Naive thymus-derived CD4-positive, alpha-beta T cell (primary cell): ENCODE measurements around the gene GEMIN4. TPM values are rescaled to one million over a fixed set of nuclear protein-coding genes. Genes with fewer than 3 reads are reported as not detected.

Source experiments
- ATAC-seq: fragments of 150-1000 bp; cut with Tn5 transposase; 2 replicates; pipeline ENCODE4 v1.10.0; 2021; ENCODE audit warnings: mild to moderate bottlenecking, moderate library complexity
- CTCF ChIA-PET: fragments of 350-600 bp; sonication (Branson Sonifier 250); formaldehyde crosslinking; loops from one replicate; lab custom pipeline; 2021; ENCODE audit warnings: antibody characterized with exemption; lab: Charles Lee
- POLR2A ChIA-PET: fragments of 350-600 bp; sonication (Branson Sonifier 250); formaldehyde crosslinking; loops from one replicate; lab custom pipeline; 2021; ENCODE audit warnings: antibody characterized with exemption, inconsistent platforms; lab: Charles Lee
- DNase-seq, 9 donors: peaks; one replicate each; pipeline versions ENCODE4 v3.0.0 to v3.0.0-alpha.2; 2020 to 2022; ENCODE audit warnings: mixed read lengths in 1 of 9
- H3K27ac ChIP-seq: one replicate; pipeline ENCODE4 v1.7.0; 2013; ENCODE audit warnings: mild to moderate bottlenecking, low read depth, low read length, moderate library complexity
- H3K27me3 ChIP-seq, 2 donors: one replicate each; pipeline ENCODE4 v1.7.0; 2013; ENCODE audit warnings: low read length in 2 of 2, mild to moderate bottlenecking in 2 of 2, moderate library complexity in 2 of 2; ENCODE audit not compliant: control insufficient read depth in 2 of 2, insufficient read depth in 2 of 2
- H3K36me3 ChIP-seq, 3 experiments: 1 replicate in 2 of 3; 2 replicates in 1 of 3; pipeline ENCODE4 v1.7.0; 2013; ENCODE audit warnings: low read length in 3 of 3, mild to moderate bottlenecking in 3 of 3, moderate library complexity in 1 of 3; ENCODE audit not compliant: insufficient read depth in 3 of 3, control insufficient read depth in 2 of 3
- H3K4me1 ChIP-seq, 2 donors: one replicate each; pipeline ENCODE4 v1.7.0; 2013; ENCODE audit warnings: low read length in 2 of 2, mild to moderate bottlenecking in 2 of 2, moderate library complexity in 1 of 2; ENCODE audit not compliant: control insufficient read depth in 2 of 2, insufficient read depth in 2 of 2
- H3K4me3 ChIP-seq: 2 replicates; pipeline ENCODE4 v1.7.0; 2013; ENCODE audit warnings: mild to moderate bottlenecking, low read length
- H3K9me3 ChIP-seq, 3 experiments: 1 replicate in 2 of 3; 2 replicates in 1 of 3; pipeline ENCODE4 v1.7.0; 2013; ENCODE audit warnings: low read length in 3 of 3; ENCODE audit not compliant: control insufficient read depth in 2 of 3
- H3K27ac Mint-ChIP-seq, 9 donors: one replicate each; pipeline ENCODE4 v1.8.0; 2020 to 2022; ENCODE audit warnings: mixed read lengths in 9 of 9, mild to moderate bottlenecking in 8 of 9, moderate library complexity in 5 of 9, inconsistent platforms in 2 of 9
- H3K27me3 Mint-ChIP-seq, 5 donors: one replicate each; pipeline ENCODE4 v1.8.0; 2021 to 2022; ENCODE audit warnings: mixed read lengths in 5 of 5, mild to moderate bottlenecking in 1 of 5
- H3K36me3 Mint-ChIP-seq, 5 donors: one replicate each; pipeline ENCODE4 v1.8.0; 2020 to 2022; ENCODE audit warnings: mixed read lengths in 5 of 5, mild to moderate bottlenecking in 3 of 5, inconsistent platforms in 1 of 5
- H3K4me1 Mint-ChIP-seq, 7 donors: one replicate each; pipeline ENCODE4 v1.8.0; 2020 to 2022; ENCODE audit warnings: mixed read lengths in 7 of 7, mild to moderate bottlenecking in 3 of 7, inconsistent platforms in 1 of 7
- H3K4me3 Mint-ChIP-seq, 10 donors: one replicate each; pipeline ENCODE4 v1.8.0; 2020 to 2022; ENCODE audit warnings: mild to moderate bottlenecking in 10 of 10, mixed read lengths in 10 of 10, moderate library complexity in 6 of 10, inconsistent platforms in 2 of 10
- H3K9me3 Mint-ChIP-seq, 11 donors: one replicate each; pipeline ENCODE4 v1.8.0; 2020 to 2022; ENCODE audit warnings: mixed read lengths in 11 of 11, mild to moderate bottlenecking in 4 of 11, inconsistent platforms in 1 of 11, moderate library complexity in 1 of 11
- intact Hi-C, 2 donors: fragments of 100-400 bp; cut with micrococcal nuclease; formaldehyde crosslinking; loops; one replicate each; pipeline ENCODE4 v1.15.1; 2023
- polyA plus RNA-seq, 2 donors: library from polyadenylated mRNA; unstranded; fragments of 300-500 nt; fragmentation: Illumina TruSeq; gene quantifications; one replicate each; pipeline ENCODE4 v1.2.3, GENCODE V29; 2021
- total RNA-seq, 6 experiments: library from RNA in 5 of 6; stranded (reverse) in 5 of 6; gene quantifications; 1 replicate in 5 of 6; 2 replicates in 1 of 6; pipeline ENCODE4 v1.2.3 and lab custom pipeline; 2021 to 2026

GEMIN4 gene
- total and polyA plus RNA-seq, 7 experiments from 2014 or later = 15.5 to 49.3 (median 28.9) TPM

- Mint-ChIP-seq H3K27me3 (no peaks in the 10 kb centered on the region), H3K4me3 (no peak overlapping the region), H3K36me3 (peaks cover 10 to 33% (median 22%) of the 10 kb centered on the region in 5 donors), H3K4me1 (peaks cover 0 to 4% (median 2%) of the 10 kb centered on the region in 7 donors), H3K9me3 (peaks cover 0 to 2% (median 0%) of the 10 kb centered on the region in 11 donors), H3K27ac (no peak overlapping the region)
- no peak for DNase-seq
- no peaks in the 10 kb centered on the region for H3K9me3 ChIP-seq
- ChIA-PET POLR2A (interaction anchor here (1.1 kb wide), 1 partner anchor 286 kb away, joined by 8 read pairs; no protein-coding TSS in a partner anchor), CTCF (interaction anchor here (0.8 to 7.7 kb wide), 4 partner anchors 283 to 534 kb away, joined by 3 to 63 read pairs (median 11); no protein-coding TSS in a partner anchor)
- no peaks in the 10 kb centered on the region for H3K27me3 ChIP-seq
- no peak overlapping the region for H3K4me3 ChIP-seq
- no peaks in the 10 kb centered on the region for H3K4me1 ChIP-seq
- intact Hi-C loops = no loop called here
- ATAC-seq = no peak
- peaks cover 0 to 51% (median 8%) of the 10 kb centered on the region in 3 experiments for H3K36me3 ChIP-seq
- no peak overlapping the region for H3K27ac ChIP-seq
Observed at GRCh38 chr17:697682-698081, 54.4 kb downstream of the GEMIN4 start.

DNA sequence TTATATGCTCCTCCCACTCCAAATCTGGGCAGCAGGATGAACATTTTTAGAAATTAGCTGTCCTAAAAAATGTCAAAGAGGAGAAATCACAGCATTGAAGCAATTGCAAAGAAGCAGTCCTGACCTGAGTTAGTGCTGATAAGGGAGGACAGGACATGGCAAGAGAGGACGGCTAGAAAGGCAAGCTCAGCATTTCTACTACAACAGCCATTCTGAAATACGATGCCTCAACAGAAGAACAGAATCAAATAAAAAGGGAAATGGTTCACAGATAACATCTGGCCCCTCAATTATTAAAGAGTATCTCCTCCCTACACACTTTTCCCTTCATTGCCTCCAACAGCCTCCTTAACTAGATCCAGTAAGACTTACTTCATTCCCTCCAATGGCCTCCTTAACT lies 55.7 kb downstream of the GEMIN4 start:
- no peak for DNase-seq
- Mint-ChIP-seq H3K27ac (no peak overlapping the region), H3K36me3 (peaks cover 10 to 40% (median 22%) of the 10 kb centered on the region in 5 donors), H3K27me3 (no peaks in the 10 kb centered on the region), H3K9me3 (peaks cover 0 to 2% (median 0%) of the 10 kb centered on the region in 11 donors), H3K4me1 (peaks cover 0 to 4% (median 2%) of the 10 kb centered on the region in 7 donors), H3K4me3 (no peak overlapping the region)
- CTCF ChIA-PET = interaction anchor here (0.5 kb wide), 1 partner anchor 79 kb away, joined by 3 read pairs; no protein-coding TSS in a partner anchor
- intact Hi-C loops = no loop called here
- POLR2A ChIA-PET = interaction anchor here (0.9 kb wide), 1 partner anchor 8 kb away, joined by 3 read pairs; no protein-coding TSS in a partner anchor
- ATAC-seq = no peak
- Histone ChIP-seq H3K36me3 (peaks cover 4 to 62% (median 8%) of the 10 kb centered on the region in 3 experiments), H3K27me3 (no peaks in the 10 kb centered on the region), H3K4me3 (no peak overlapping the region), H3K27ac (no peak overlapping the region), H3K4me1 (no peaks in the 10 kb centered on the region), H3K9me3 (no peaks in the 10 kb centered on the region)

Other genes starting within 250 kb of the GEMIN4 start
- 10 to 100 TPM; 78.9 to 98.8 (median 81.2) TPM for gene VPS53, start 37.4 kb downstream of the GEMIN4 start, total RNA-seq
- 10 to 100 TPM; 10.2 to 12.1 TPM for gene VPS53, start 37.4 kb downstream of the GEMIN4 start, polyA plus RNA-seq
- gene TLCD3A, start 19.7 kb downstream of the GEMIN4 start, total RNA-seq = 10 to 100 TPM in 1 of 5 experiments, 1 to 10 TPM in 2, under 1 TPM in 2; 0.54 to 21.5 (median 1.2) TPM
- under 1 TPM in 1 of 2 donors, not detected in 1; 0.36 TPM for gene TLCD3A, start 19.7 kb downstream of the GEMIN4 start, polyA plus RNA-seq
- 10 to 100 TPM; 60.1 to 79.0 (median 77.6) TPM for gene GLOD4, start 30.0 kb upstream of the GEMIN4 start, total RNA-seq
- gene GLOD4, start 30.0 kb upstream of the GEMIN4 start, polyA plus RNA-seq = 100 to 1,000 TPM in 1 of 2 donors, 10 to 100 TPM in 1; 94.2 to 102 TPM
- 10 to 100 TPM; 19.3 to 47.1 (median 25.9) TPM for gene MRM3, start 30.1 kb upstream of the GEMIN4 start, total RNA-seq
- gene MRM3, start 30.1 kb upstream of the GEMIN4 start, polyA plus RNA-seq = 10 to 100 TPM; 24.4 to 32.5 TPM
- gene NXN, start 227.5 kb upstream of the GEMIN4 start, total RNA-seq = under 1 TPM in 4 of 5 experiments, not detected in 1; 0.10 to 0.84 (median 0.36) TPM
- gene NXN, start 227.5 kb upstream of the GEMIN4 start, polyA plus RNA-seq = under 1 TPM in 1 of 2 donors, not detected in 1; 0.22 TPM
- gene TIMM22, start 244.9 kb upstream of the GEMIN4 start, total RNA-seq = 10 to 100 TPM in 3 of 5 experiments, 1 to 10 TPM in 2; 8.3 to 13.5 (median 11.3) TPM
- gene TIMM22, start 244.9 kb upstream of the GEMIN4 start, polyA plus RNA-seq = 10 to 100 TPM; 24.9 to 27.9 TPM